Activated gamma-delta T cell (primary cell): ENCODE results near the gene PSMD13.
"Not testable (repeated sequence)": the region's sequence is repeated elsewhere in the genome, so short reads cannot be mapped to it uniquely, and the experiment has no call there.

Experiments used
- DNase-seq: peaks from one replicate; lab custom pipeline; 2025; lab: John Stamatoyannopoulos, UW
- total RNA-seq, 2 donors: gene quantifications; one replicate each; lab custom pipeline; 2026; lab: John Stamatoyannopoulos, UW

Gene PSMD13
- total RNA-seq = 88.2 to 101 reads per million in 2 donors

GRCh38 chr11:236774-237767 lies at the start of gene PSMD13:
Gene PSMD13 (plus strand): TSS chr11:236976. CDS start chr11:237050, 74 bp downstream.
- DNase-seq = peak; percentile 78

DNA sequence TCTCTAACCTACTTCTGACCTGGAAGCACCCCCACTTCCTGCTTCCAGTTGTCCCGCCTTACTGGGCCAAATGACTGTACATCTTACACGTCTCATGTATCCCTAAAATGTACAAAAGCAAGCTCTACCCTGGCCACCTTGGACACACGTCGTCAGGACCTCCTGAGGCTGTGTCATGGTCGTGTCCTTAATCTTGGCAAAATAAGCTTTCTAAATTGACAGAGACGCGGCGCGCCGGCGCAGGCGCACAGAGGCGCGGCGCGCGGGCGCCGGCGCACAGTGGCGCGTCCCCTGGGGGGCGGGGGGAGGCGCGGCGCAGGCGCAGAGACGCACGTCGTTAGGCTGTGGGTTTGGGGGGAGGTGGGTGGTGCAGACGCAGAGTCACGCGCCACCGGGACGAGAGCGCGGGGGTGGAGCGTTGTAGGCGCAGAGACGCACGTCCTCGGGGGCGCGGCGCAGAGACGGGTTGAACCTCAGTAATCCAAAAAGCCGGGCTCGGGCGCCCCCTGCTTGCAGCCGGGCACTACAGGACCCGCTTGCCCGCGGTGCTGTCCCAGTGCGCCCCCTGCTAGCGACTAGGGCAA lies 47.5 kb upstream of the PSMD13 start:
- not testable (repeated sequence) for DNase-seq

DNA sequence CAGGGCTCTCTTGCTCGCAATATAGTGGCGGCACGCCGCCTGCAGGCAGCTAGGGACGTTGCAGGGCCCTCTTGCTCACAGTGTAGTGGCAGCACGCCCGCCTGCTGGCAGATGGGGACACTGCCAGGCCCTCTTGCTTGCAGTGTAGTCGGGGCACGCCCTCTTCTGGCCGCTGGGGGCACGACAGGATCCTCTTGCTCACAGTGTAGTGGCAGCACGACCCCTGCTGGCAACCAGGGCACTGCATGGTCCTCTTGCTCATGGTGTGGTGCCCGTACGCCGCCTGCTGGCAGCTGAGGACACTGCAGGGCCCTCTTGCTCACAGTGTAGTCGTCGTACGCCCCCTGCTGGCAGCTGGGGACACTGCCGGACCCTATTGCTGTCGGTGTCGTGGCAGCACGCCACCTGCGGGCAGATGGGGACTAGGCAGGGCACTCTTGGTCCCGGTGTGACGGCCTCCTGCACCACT lies 46.9 kb upstream of the PSMD13 start:
- DNase-seq = not testable (repeated sequence)

- not testable (repeated sequence) for DNase-seq
These were observed 46.2 kb upstream of the PSMD13 start for GRCh38 chr11:190546-190945.

DNA sequence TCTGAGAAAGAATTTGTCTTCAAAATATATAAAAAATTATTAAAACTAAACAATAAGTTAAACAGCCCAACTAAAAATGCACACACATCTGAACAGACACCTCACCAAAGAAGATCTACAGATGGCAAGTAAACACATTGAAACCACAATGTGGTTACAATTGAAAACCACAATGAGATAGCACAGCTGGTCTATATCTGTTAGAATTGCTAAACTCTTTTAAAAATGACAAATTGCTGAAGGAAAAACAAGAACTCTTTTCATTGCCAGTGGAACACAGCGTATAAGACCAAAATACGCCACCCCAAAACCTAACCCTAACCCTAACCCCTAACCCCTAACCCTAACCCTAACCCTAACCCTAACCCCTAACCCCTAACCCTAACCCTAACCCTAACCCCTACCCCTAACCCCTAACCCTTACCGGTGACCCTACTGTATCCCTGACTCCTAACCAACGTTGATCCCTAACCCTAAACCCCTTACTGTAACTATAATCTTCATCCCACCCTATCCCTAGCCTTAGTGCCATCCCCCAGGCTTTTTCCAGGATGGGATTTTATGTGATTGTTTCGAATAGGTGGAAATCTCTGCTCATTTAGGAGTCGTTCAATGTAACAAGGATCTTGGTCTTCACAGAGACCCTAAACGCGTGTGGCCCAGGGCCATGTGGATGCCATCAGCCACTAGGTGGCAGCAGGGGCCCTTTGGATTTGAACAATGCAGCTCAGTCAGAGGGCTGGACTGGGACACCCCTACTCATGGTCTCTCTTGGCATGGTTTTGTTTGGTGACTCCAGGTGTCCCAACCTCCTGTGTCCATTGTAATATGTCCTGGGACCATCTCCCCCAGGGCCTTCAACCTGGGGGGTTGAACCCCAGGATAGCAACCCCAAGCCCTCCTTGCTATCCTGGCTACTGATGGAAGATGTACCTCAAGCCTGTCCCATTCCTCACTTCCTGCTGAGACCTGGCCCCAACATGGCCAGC lies 45.0 kb upstream of the PSMD13 start:
- not testable (repeated sequence) for DNase-seq

GRCh38 chr11:192674-193128 lies 44.1 kb upstream of the PSMD13 start, which contains the start of gene SCGB1C1:
Gene SCGB1C1 (plus strand): TSS chr11:193078. CDS start chr11:193100, 22 bp downstream.
- not testable (repeated sequence) for DNase-seq

DNA sequence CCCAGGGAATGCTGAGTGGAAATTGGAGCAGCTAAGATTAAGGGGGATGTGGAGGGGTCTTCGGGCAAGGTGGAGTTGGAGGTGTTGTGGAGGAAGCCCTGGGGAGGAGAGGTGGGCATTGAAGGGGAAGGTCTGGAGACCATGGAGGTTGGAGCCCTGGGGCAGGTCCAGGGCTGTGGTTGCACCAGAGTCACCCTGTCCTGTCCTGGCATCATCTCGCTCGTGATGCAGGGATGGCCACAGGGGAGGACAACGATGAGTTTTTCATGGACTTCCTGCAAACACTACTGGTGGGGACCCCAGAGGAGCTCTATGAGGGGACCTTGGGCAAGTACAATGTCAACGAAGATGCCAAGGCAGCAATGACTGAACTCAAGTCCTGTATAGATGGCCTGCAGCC lies 43.3 kb upstream of the PSMD13 start:
- not testable (repeated sequence) for DNase-seq

- no peak for DNase-seq
These were observed 39.7 kb upstream of the PSMD13 start for GRCh38 chr11:196786-197731.

DNA sequence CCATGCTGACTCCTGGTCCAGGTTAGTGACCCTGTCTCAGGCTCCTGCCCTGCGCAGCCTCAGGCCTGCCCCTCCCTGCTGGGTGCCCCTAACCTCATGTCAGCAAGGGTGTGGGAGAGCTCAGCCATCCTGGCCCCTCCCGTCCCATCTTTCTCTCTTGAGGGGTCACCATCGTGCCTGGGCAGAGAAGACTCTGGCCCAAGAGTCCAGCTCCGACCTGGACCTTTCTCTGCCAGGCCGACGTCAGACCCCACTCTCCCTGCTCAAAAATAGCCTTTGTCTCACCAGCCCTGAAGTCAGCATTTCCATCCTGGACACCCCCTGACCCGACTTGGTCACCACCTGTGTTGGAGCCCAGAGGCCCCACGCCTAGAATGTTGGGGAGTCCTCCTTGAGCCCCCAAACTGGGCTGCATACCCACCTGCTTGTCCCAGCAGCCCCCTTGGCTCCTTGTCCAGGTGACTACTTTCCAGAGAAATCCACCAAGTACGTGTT lies 39.0 kb upstream of the PSMD13 start:
- no peak for DNase-seq

GRCh38 chr11:198236-198806 lies 38.5 kb upstream of the PSMD13 start:
- no peak for DNase-seq

- no peak for DNase-seq
These were observed 37.7 kb upstream of the PSMD13 start for GRCh38 chr11:199004-199581.

GRCh38 chr11:199782-200181 lies 37.0 kb upstream of the PSMD13 start:
- DNase-seq = no peak

GRCh38 chr11:200224-201003 lies 36.4 kb upstream of the PSMD13 start:
- no peak for DNase-seq

- no peak for DNase-seq
These were observed 34.8 kb upstream of the PSMD13 start for GRCh38 chr11:201966-202365.

DNA sequence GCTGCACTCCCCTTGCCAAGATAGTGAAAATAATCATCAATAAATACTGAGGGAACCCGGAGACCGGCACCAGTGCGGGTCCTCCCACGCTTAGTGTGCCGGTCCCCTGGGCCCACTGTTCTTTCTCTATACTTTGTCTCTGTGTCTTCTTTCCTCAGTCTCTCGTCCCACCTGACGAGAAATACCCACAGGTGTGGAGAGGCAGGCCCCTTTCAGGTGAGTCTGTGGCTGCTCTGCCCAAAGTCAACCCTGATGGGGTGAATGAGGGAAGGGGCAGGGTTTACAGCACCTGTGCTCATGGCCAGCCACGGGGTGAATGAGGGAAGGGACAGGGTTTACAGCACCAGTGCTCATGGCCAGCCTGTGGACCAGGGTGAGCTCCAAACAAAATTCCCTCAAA lies 34.3 kb upstream of the PSMD13 start:
- DNase-seq = no peak

GRCh38 chr11:203056-203944 lies 33.5 kb upstream of the PSMD13 start:
- no peak for DNase-seq

- DNase-seq = no peak
These were observed 32.7 kb upstream of the PSMD13 start for GRCh38 chr11:203945-204586.
